Tibial nerve (tissue), 3 donors: ENCODE measurements around the gene DYNC2I2.

Source experiments
- POLR2A ChIP-seq, 2 donors: fragments of 450-650 bp; IDR thresholded peaks; one replicate each; pipeline ENCODE4 v1.6.1; 2017; ENCODE audit warnings: antibody characterized with exemption in 2 of 2, mild to moderate bottlenecking in 2 of 2, moderate library complexity in 2 of 2
- TF ChIP-seq, protein P1 (sequence below), 5 experiments: fragments of 200-600 bp in 3 of 5; fragments of 450-650 bp in 2 of 5; sonication (generic) in 3 of 5; IDR thresholded peaks; one replicate each; pipeline ENCODE4 v1.5.1; 2016 to 2019; ENCODE audit warnings: antibody characterized with exemption in 5 of 5, mild to moderate bottlenecking in 3 of 5, moderate library complexity in 2 of 5

GRCh38 chr9:128617943-128618342 lies 38.7 kb downstream of the DYNC2I2 start:
- no peak for TF ChIP-seq POLR2A (IDR thresholded peaks at IDR 0.05)
- TF ChIP-seq, protein P1, sequence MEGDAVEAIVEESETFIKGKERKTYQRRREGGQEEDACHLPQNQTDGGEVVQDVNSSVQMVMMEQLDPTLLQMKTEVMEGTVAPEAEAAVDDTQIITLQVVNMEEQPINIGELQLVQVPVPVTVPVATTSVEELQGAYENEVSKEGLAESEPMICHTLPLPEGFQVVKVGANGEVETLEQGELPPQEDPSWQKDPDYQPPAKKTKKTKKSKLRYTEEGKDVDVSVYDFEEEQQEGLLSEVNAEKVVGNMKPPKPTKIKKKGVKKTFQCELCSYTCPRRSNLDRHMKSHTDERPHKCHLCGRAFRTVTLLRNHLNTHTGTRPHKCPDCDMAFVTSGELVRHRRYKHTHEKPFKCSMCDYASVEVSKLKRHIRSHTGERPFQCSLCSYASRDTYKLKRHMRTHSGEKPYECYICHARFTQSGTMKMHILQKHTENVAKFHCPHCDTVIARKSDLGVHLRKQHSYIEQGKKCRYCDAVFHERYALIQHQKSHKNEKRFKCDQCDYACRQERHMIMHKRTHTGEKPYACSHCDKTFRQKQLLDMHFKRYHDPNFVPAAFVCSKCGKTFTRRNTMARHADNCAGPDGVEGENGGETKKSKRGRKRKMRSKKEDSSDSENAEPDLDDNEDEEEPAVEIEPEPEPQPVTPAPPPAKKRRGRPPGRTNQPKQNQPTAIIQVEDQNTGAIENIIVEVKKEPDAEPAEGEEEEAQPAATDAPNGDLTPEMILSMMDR (IDR thresholded peaks at IDR 0.05), result no peak
